ENCODE results near the gene RCAN3. TPM values are rescaled to one million over a fixed set of nuclear protein-coding genes. Genes with fewer than 3 reads are reported as not detected.

The RCAN3 gene
- total RNA-seq, 1 donor from 2014 or later = 11.3 TPM

GRCh38 chr1:24558902-24559791 lies 56.5 kb downstream of the RCAN3 start:
- no peak overlapping the region for H3K27ac ChIP-seq
- DNase-seq = peak; percentile 87
- no peaks in the 10 kb centered on the region for H3K36me3 ChIP-seq
- TF ChIP-seq CTCF (IDR thresholded peaks at IDR 0.05) = no peak
- intact Hi-C loops (cut with DNase I) = no loop called here
- peak; percentile 80 for ATAC-seq
- H3K9me3 ChIP-seq = no peaks in the 10 kb centered on the region
- H3K4me1 ChIP-seq = no peaks in the 10 kb centered on the region
- H3K27me3 ChIP-seq = peaks cover 23% of the 10 kb centered on the region
- H3K4me3 ChIP-seq = no peak overlapping the region

- no peak for TF ChIP-seq CTCF (IDR thresholded peaks at IDR 0.05)
- no peaks in the 10 kb centered on the region for H3K4me1 ChIP-seq
These were observed 57.7 kb downstream of the RCAN3 start for GRCh38 chr1:24560361-24560760.

DNA sequence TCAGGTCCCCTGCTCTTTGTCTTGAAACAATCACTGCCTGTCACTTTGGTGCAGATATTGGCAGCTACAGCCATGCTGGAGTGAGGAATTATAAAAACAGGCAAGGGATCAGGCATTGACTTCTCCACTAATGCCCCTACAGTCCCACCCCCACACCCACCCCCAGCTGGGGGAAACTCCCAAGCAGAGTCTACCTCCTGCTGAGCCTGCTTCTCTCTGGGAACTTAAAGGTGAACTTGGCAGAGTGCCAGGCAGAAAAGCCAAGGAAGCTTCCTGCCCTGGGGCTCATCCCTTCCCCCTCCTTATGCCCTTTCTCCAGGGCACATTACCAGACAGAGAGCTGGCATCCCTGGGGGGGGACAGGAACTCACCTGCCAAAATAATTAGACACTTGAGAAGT lies 60.0 kb downstream of the RCAN3 start:
- H3K27ac ChIP-seq = no peak overlapping the region
- no peaks in the 10 kb centered on the region for H3K9me3 ChIP-seq
- intact Hi-C loops (cut with DNase I) = no loop called here
- H3K27me3 ChIP-seq = peaks cover 9% of the 10 kb centered on the region
- H3K4me1 ChIP-seq = no peaks in the 10 kb centered on the region
- no peak for ATAC-seq
- H3K4me3 ChIP-seq = no peak overlapping the region
- H3K36me3 ChIP-seq = no peaks in the 10 kb centered on the region
- TF ChIP-seq CTCF (IDR thresholded peaks at IDR 0.05) = no peak
- DNase-seq = peak; percentile 42

More at GRCh38 chr1:24560361-24560760, 57.7 kb downstream of the RCAN3 start:
- Histone ChIP-seq H3K4me3 (no peak overlapping the region), H3K36me3 (no peaks in the 10 kb centered on the region), H3K27ac (no peak overlapping the region), H3K9me3 (no peaks in the 10 kb centered on the region), H3K27me3 (peaks cover 14% of the 10 kb centered on the region)
- intact Hi-C loops (cut with DNase I) = no loop called here
- DNase-seq (peak; percentile 9), ATAC-seq (no peak)

- no peak for ATAC-seq
These were observed 62.1 kb downstream of the RCAN3 start for GRCh38 chr1:24564695-24565094.

DNA sequence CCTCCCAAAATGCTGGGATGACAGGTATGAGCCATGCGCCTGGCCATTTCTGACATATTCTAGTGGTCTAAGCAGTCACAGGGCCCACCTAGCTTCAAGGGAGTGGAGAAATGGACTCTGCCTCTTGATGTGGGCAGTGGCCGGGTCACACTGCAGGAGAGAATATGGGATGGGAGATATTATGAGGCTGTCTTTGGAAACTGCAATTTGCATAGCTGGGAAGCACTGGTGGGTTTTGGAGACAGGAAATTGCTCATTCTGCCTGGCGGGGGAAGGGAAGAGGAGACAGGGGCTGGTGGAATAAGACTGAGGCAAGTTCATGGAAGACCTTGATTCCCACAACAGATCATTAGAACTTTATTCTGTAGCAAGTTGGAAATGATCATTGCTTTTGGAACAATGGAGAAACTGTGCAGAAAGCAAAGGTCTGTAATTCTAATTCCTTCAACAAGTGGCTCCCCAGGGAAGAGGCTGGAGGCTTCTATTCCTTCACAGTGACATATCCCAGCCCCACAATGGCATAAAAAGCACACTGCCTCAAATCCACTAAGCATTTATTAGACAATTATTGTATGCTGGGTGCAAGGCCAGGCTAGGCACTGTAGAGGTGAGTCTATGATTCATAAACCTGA lies 63.7 kb downstream of the RCAN3 start:
- DNase-seq (no peak), ATAC-seq (no peak)
- Histone ChIP-seq H3K4me3 (no peak overlapping the region), H3K27ac (no peak overlapping the region), H3K36me3 (no peaks in the 10 kb centered on the region), H3K4me1 (no peaks in the 10 kb centered on the region), H3K9me3 (no peaks in the 10 kb centered on the region), H3K27me3 (no peaks in the 10 kb centered on the region)
- TF ChIP-seq CTCF (IDR thresholded peaks at IDR 0.05) = no peak
- intact Hi-C loops (cut with DNase I) = no loop called here

More at GRCh38 chr1:24564695-24565094, 62.1 kb downstream of the RCAN3 start:
- no peaks in the 10 kb centered on the region for H3K36me3 ChIP-seq
- no peak overlapping the region for H3K27ac ChIP-seq
- intact Hi-C loops (cut with DNase I) = no loop called here
- TF ChIP-seq CTCF (IDR thresholded peaks at IDR 0.05) = no peak
- no peak overlapping the region for H3K4me3 ChIP-seq
- no peaks in the 10 kb centered on the region for H3K27me3 ChIP-seq
- no peaks in the 10 kb centered on the region for H3K9me3 ChIP-seq
- no peak for DNase-seq
- no peaks in the 10 kb centered on the region for H3K4me1 ChIP-seq

All from upper lobe of right lung (tissue), 1 donor.